Measurements from ENCODE around the gene CUL3. TPM values are rescaled to one million over a fixed set of nuclear protein-coding genes. Genes with fewer than 3 reads are reported as not detected.

CUL3 gene
- polyA plus RNA-seq, 3 donors = 12.3 to 28.7 (median 12.9) TPM

DNA sequence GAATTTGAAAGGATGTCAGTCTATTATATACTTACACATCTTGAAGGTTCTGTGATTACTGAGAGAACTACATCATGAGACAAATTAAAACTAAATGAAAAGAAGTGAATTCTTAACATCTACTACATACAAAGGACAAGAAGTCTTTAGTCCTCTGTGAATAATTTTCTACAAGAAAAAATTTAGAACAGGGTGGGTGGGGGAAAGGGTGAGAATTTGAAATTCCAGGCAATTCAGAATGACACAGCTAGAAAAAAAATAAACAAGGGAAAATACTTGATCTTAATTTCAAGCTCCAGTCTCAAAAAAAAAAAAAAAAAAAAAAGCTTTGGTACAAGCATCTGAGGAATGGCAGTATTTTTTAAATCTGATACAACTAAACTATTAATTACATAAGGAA lies 15.5 kb downstream of the CUL3 start:
- H3K27me3 ChIP-seq (ENCODE audit: control insufficient read depth in 2 of 2, insufficient read depth in 2 of 2, low read length in 2 of 2) = no peaks in the 10 kb centered on the region
- no peak overlapping the region for H3K4me3 ChIP-seq (replicated peaks in 1 of 3; ENCODE audit: low read depth in 2 of 3, low read length in 3 of 3)
- peaks cover 0 to 10% of the 10 kb centered on the region in 2 donors for H3K36me3 ChIP-seq (replicated peaks in 1 of 2; ENCODE audit: control insufficient read depth in 1 of 2, insufficient read depth in 2 of 2, low read length in 2 of 2)
- TF ChIP-seq, protein P1, sequence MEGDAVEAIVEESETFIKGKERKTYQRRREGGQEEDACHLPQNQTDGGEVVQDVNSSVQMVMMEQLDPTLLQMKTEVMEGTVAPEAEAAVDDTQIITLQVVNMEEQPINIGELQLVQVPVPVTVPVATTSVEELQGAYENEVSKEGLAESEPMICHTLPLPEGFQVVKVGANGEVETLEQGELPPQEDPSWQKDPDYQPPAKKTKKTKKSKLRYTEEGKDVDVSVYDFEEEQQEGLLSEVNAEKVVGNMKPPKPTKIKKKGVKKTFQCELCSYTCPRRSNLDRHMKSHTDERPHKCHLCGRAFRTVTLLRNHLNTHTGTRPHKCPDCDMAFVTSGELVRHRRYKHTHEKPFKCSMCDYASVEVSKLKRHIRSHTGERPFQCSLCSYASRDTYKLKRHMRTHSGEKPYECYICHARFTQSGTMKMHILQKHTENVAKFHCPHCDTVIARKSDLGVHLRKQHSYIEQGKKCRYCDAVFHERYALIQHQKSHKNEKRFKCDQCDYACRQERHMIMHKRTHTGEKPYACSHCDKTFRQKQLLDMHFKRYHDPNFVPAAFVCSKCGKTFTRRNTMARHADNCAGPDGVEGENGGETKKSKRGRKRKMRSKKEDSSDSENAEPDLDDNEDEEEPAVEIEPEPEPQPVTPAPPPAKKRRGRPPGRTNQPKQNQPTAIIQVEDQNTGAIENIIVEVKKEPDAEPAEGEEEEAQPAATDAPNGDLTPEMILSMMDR (IDR thresholded peaks at IDR 0.05) = no peak
- H3K4me1 Mint-ChIP-seq = peaks cover 40% of the 10 kb centered on the region
- no peak overlapping the region for H3K27ac ChIP-seq (ENCODE audit: low read depth in 1 of 2, low read length in 2 of 2)
- H3K9ac ChIP-seq (ENCODE audit: insufficient read depth, low read length, poor library complexity, severe bottlenecking) = no peak overlapping the region
- H3K4me3 Mint-ChIP-seq = no peak overlapping the region
- peaks cover 0 to 6% (median 3%) of the 10 kb centered on the region in 7 donors for H3K9me3 Mint-ChIP-seq
- peaks cover 100% of the 10 kb centered on the region for H4K20me1 ChIP-seq (ENCODE audit: insufficient read depth, low read length)
- H3K4me1 ChIP-seq (ENCODE audit: control insufficient read depth in 1 of 2, insufficient read depth in 2 of 2, low read length in 2 of 2) = peaks cover 4 to 8% of the 10 kb centered on the region in 2 donors
- H3K27me3 Mint-ChIP-seq (ENCODE audit: low read depth in 3 of 3) = no peaks in the 10 kb centered on the region
- DNase-seq = no peak
- intact Hi-C loops (cut with micrococcal nuclease) = no loop called here
- H3K9me3 ChIP-seq (replicated peaks in 1 of 2; ENCODE audit: control insufficient read depth in 1 of 2, insufficient read depth in 1 of 2, low read length in 2 of 2) = no peaks in the 10 kb centered on the region
- no peak overlapping the region for H2AFZ ChIP-seq (ENCODE audit: insufficient read depth, low read depth, low read length, poor library complexity, severe bottlenecking)
- H3K4me2 ChIP-seq (replicated peaks; ENCODE audit: extremely low read depth, low read length, poor library complexity, severe bottlenecking) = no peak overlapping the region
- H3K36me3 Mint-ChIP-seq = peaks cover 9 to 22% of the 10 kb centered on the region in 2 donors
- H3K27ac Mint-ChIP-seq = no peak overlapping the region
- H3K79me2 ChIP-seq (ENCODE audit: insufficient read depth, low read length) = peaks cover 100% of the 10 kb centered on the region

DNA sequence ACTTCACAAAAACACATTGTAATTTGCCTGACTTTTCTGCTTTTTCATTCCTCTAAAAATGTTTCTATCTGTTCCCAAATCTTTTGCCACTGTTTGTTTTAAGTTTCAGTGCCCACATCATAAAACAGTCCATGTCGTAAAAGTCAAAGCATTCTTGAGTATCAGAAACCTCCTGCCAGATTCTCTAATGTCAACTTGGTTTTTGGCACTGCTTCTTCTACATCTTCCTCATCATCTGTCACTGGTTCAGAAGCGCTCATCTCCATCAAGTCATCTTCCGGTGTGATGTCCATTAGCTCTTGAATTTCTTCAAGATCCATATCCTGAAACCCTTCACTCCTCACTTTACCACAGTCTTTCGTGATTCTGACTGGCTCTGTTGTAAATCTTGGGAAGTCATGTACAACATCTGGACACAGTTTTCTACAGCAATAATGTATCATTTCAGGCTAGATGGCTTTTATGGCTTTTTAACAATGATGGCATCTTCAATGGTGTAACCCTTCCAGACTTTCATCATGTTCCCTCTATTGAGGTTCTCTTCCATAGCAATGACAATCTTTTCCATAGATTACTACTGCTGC lies 19.6 kb downstream of the CUL3 start:
- intact Hi-C loops (cut with micrococcal nuclease) = no loop called here
- Histone ChIP-seq H3K27me3 (ENCODE audit: control insufficient read depth in 2 of 2, insufficient read depth in 2 of 2, low read length in 2 of 2) (no peaks in the 10 kb centered on the region), H3K27ac (ENCODE audit: low read depth in 1 of 2, low read length in 2 of 2) (no peak overlapping the region), H2AFZ (ENCODE audit: insufficient read depth, low read depth, low read length, poor library complexity, severe bottlenecking) (no peak overlapping the region), H3K9me3 (replicated peaks in 1 of 2; ENCODE audit: control insufficient read depth in 1 of 2, insufficient read depth in 1 of 2, low read length in 2 of 2) (no peaks in the 10 kb centered on the region), H3K79me2 (ENCODE audit: insufficient read depth, low read length) (peaks cover 100% of the 10 kb centered on the region), H3K4me2 (replicated peaks; ENCODE audit: extremely low read depth, low read length, poor library complexity, severe bottlenecking) (no peak overlapping the region), H3K4me1 (ENCODE audit: control insufficient read depth in 1 of 2, insufficient read depth in 2 of 2, low read length in 2 of 2) (peaks cover 0 to 7% of the 10 kb centered on the region in 2 donors), H4K20me1 (ENCODE audit: insufficient read depth, low read length) (peaks cover 100% of the 10 kb centered on the region), H3K9ac (ENCODE audit: insufficient read depth, low read length, poor library complexity, severe bottlenecking) (no peak overlapping the region), H3K36me3 (replicated peaks in 1 of 2; ENCODE audit: control insufficient read depth in 1 of 2, insufficient read depth in 2 of 2, low read length in 2 of 2) (peaks cover 0 to 10% of the 10 kb centered on the region in 2 donors), H3K4me3 (replicated peaks in 1 of 3; ENCODE audit: low read depth in 2 of 3, low read length in 3 of 3) (no peak overlapping the region)
- Mint-ChIP-seq H3K9me3 (peaks cover 0 to 6% (median 3%) of the 10 kb centered on the region in 7 donors), H3K4me1 (peaks cover 24% of the 10 kb centered on the region), H3K27me3 (ENCODE audit: low read depth in 3 of 3) (no peaks in the 10 kb centered on the region), H3K4me3 (no peak overlapping the region), H3K27ac (peak overlapping the region in 1 of 7 donors; percentile 0), H3K36me3 (peaks cover 9 to 14% of the 10 kb centered on the region in 2 donors)
- 93% methylated on average over 3 of the region's 4 CpGs for WGBS (ENCODE audit: insufficient coverage)
- TF ChIP-seq, protein P1 (IDR thresholded peaks at IDR 0.05) = no peak
- no peak for DNase-seq
